ENCODE measurements around the gene PPP2R5D. TPM values are rescaled to one million over a fixed set of nuclear protein-coding genes. Genes with fewer than 3 reads are reported as not detected.

Gene PPP2R5D
- total RNA-seq, 1 experiment from 2014 or later, result 53.5 TPM

- H3K4me2 ChIP-seq (ENCODE audit: insufficient read depth, insufficient read length, low read length), result peak overlapping the region; percentile 99
- Mint-ChIP-seq H3K9me3 (no peaks in the 10 kb centered on the region; a peak in 1 of 5 replicates), H3K27ac (peak overlapping the region; percentile 56 to 88 (median 84); a peak in 6 of 7 replicates), H3K4me3 (peak overlapping the region; percentile 92 to 97), H3K4me1 (peaks cover 22 to 33% of the 10 kb centered on the region in 2 experiments), H3K36me3 (ENCODE audit: insufficient read depth in 1 of 3, low read depth in 3 of 3) (peaks cover 33 to 69% (median 68%) of the 10 kb centered on the region in 3 experiments), H3K27me3 (ENCODE audit: low read depth) (no peaks in the 10 kb centered on the region)
- no peak for TF ChIP-seq CTCF (conservative IDR thresholded peaks at IDR 0.05)
- H4K5ac ChIP-seq (ENCODE audit: insufficient read length, low read depth, low read length), result no peak overlapping the region
- H3K27me3 ChIP-seq (ENCODE audit: insufficient read depth, low read length), result no peaks in the 10 kb centered on the region
- no peaks in the 10 kb centered on the region for H4K20me1 ChIP-seq (ENCODE audit: control insufficient read depth, insufficient read depth, insufficient read length)
- H2BK15ac ChIP-seq (ENCODE audit: low read depth, low read length), result no peak overlapping the region
- H3K23me2 ChIP-seq (ENCODE audit: insufficient read length, low read depth, low read length, poor library complexity, severe bottlenecking), result peaks cover 6% of the 10 kb centered on the region
- no peak for DNase-seq
- H2AK5ac ChIP-seq (ENCODE audit: insufficient read length, low read length), result no peak overlapping the region
- H3K14ac ChIP-seq (ENCODE audit: insufficient read depth, low read length), result peak overlapping the region; percentile 26; the same call in 1 of the 2 replicates
- H3K79me1 ChIP-seq (ENCODE audit: insufficient read depth, low read depth, low read length, poor library complexity, severe bottlenecking), result no peaks in the 10 kb centered on the region
- H3K23ac ChIP-seq (ENCODE audit: insufficient read length, low read depth, low read length), result no peak overlapping the region
- H2BK120ac ChIP-seq (ENCODE audit: low read depth, low read length, poor library complexity, severe bottlenecking), result no peak overlapping the region
- H3K27ac ChIP-seq (ENCODE audit: insufficient read length, low read depth, low read length), result peak overlapping the region; percentile 9
- no peak overlapping the region for H3K56ac ChIP-seq (ENCODE audit: insufficient read length, low read depth, low read length)
- no peak overlapping the region for H2BK5ac ChIP-seq (ENCODE audit: insufficient read length, low read length)
- H3K18ac ChIP-seq (ENCODE audit: insufficient read length, low read depth, low read length), result peak overlapping the region; percentile 39
- H3K79me2 ChIP-seq (ENCODE audit: insufficient read depth, low read length), result peaks cover 11% of the 10 kb centered on the region; the same call in 1 of the 2 replicates
- no CpG with 5 or more reads among the region's 7 CpGs for WGBS (ENCODE audit: extremely low coverage, insufficient read length, low lambda C conversion rate)
- no peak overlapping the region for H3T11ph ChIP-seq (ENCODE audit: low read length)
- no peaks in the 10 kb centered on the region for H3K9me3 ChIP-seq (ENCODE audit: control insufficient read depth, low read depth, low read length)
- no peak overlapping the region for H4K91ac ChIP-seq (ENCODE audit: insufficient read length, low read depth, low read length)
- H2BK12ac ChIP-seq (ENCODE audit: insufficient read length, low read depth, low read length), result no peak overlapping the region
- H3K4me1 ChIP-seq (ENCODE audit: insufficient read depth, low read length), result peaks cover 2% of the 10 kb centered on the region; the same call in 1 of the 2 replicates
- peak overlapping the region; percentile 81 for H3K9ac ChIP-seq (ENCODE audit: extremely low read depth, insufficient read length, low read length)
- H3K4ac ChIP-seq (ENCODE audit: low read depth, low read length), result no peak overlapping the region
- no peak overlapping the region for H2BK20ac ChIP-seq (ENCODE audit: low read depth, low read length, poor library complexity, severe bottlenecking)
- H2AFZ ChIP-seq (ENCODE audit: low read length), result no peak overlapping the region
- no peak overlapping the region for H4K8ac ChIP-seq (replicated peaks; ENCODE audit: insufficient read length, low read depth, low read length)
Measured at GRCh38 chr6:43014434-43014909, 30.1 kb downstream of the PPP2R5D start.

Data from H9 (cell line).